GM21825 (cell line): Measurements from ENCODE around the gene SMOC2.
"Not testable (repeated sequence)": the region's sequence is repeated elsewhere in the genome, so short reads cannot be mapped to it uniquely, and the experiment has no call there.

Experiments used
- ATAC-seq: cut with Tn5 transposase; IDR thresholded peaks from one replicate; pipeline ENCODE4 v1.9.1; 2021; ENCODE audit warnings: mild to moderate bottlenecking, moderate library complexity; ENCODE audit not compliant: unreplicated experiment

Gene SMOC2

GRCh38 chr6:168537540-168537884 is 96.5 kb downstream of the SMOC2 start:
- ATAC-seq: no peak

GRCh38 chr6:168538188-168538891 is 97.4 kb downstream of the SMOC2 start:
- not testable (repeated sequence) for ATAC-seq

GRCh38 chr6:168538892-168539811 is 98.2 kb downstream of the SMOC2 start:
- no peak for ATAC-seq

GRCh38 chr6:168540713-168541291 is 99.8 kb downstream of the SMOC2 start:
- no peak for ATAC-seq

GRCh38 chr6:168541307-168541706 is 100.3 kb downstream of the SMOC2 start:
- no peak for ATAC-seq

GRCh38 chr6:168542301-168542700 is 101.3 kb downstream of the SMOC2 start:
- ATAC-seq: no peak

GRCh38 chr6:168545428-168545827 is 104.4 kb downstream of the SMOC2 start:
- no peak for ATAC-seq

- ATAC-seq: no peak
These were observed 105.2 kb downstream of the SMOC2 start for GRCh38 chr6:168546151-168546550.

GRCh38 chr6:168546730-168547129 is 105.7 kb downstream of the SMOC2 start:
- no peak for ATAC-seq

GRCh38 chr6:168550326-168550725 is 109.3 kb downstream of the SMOC2 start:
- ATAC-seq: no peak

GRCh38 chr6:168554472-168554871 is 113.5 kb downstream of the SMOC2 start:
- no peak for ATAC-seq

- no peak for ATAC-seq
These were observed 114.1 kb downstream of the SMOC2 start for GRCh38 chr6:168554898-168555617.

GRCh38 chr6:168555618-168556273 is 114.8 kb downstream of the SMOC2 start:
- no peak for ATAC-seq

- ATAC-seq: no peak
These were observed 116.5 kb downstream of the SMOC2 start for GRCh38 chr6:168557512-168557911.

GRCh38 chr6:168558686-168559085 is 117.7 kb downstream of the SMOC2 start:
- no peak for ATAC-seq

GRCh38 chr6:168559574-168560098 is 118.7 kb downstream of the SMOC2 start:
- ATAC-seq: no peak

- no peak for ATAC-seq
These were observed 119.1 kb downstream of the SMOC2 start for GRCh38 chr6:168560126-168560525.

GRCh38 chr6:168562576-168563151 is 121.7 kb downstream of the SMOC2 start:
- ATAC-seq: no peak

- ATAC-seq: no peak
These were observed 122.7 kb downstream of the SMOC2 start for GRCh38 chr6:168563656-168564055.

- no peak for ATAC-seq
These were observed 124.1 kb downstream of the SMOC2 start for GRCh38 chr6:168565112-168565511.
